ENCODE results near the gene AURKA.

The AURKA gene

GRCh38 chr20:56392132-56392880 is at the start of gene AURKA, which contains the start of gene CSTF1:
AURKA (minus strand) TSS chr20:56392215; CDS start chr20:56388197, 4,018 bp downstream.
CSTF1 (plus strand) TSS chr20:56392645; CDS start chr20:56395553, 2,908 bp downstream.
- H3K9ac ChIP-seq (ENCODE audit: low read depth in 1 of 2, low read length in 2 of 2) = peak within 1 kb of the TSS; percentile 83 to 94
- peaks cover 20 to 22% of the 10 kb centered on the region in 2 donors for H3K4me1 ChIP-seq (ENCODE audit: control insufficient read depth in 1 of 2, insufficient read depth in 2 of 2, low read length in 2 of 2)
- peak within 1 kb of the TSS; percentile 71 for H3K27ac ChIP-seq (ENCODE audit: low read depth, low read length)
- H3K9me3 ChIP-seq (ENCODE audit: control insufficient read depth in 1 of 2, low read length in 2 of 2) = no peaks in the 10 kb centered on the region
- no peaks in the 10 kb centered on the region for H3K27me3 ChIP-seq (ENCODE audit: control insufficient read depth in 1 of 2, insufficient read depth in 2 of 2, low read length in 2 of 2)
- peaks cover 15 to 34% of the 10 kb centered on the region in 2 donors for H3K36me3 ChIP-seq (ENCODE audit: control insufficient read depth in 1 of 2, insufficient read depth in 2 of 2, low read length in 2 of 2)
- peak within 1 kb of the TSS; percentile 95 to 97 for H3K4me3 ChIP-seq (ENCODE audit: low read depth in 1 of 2, low read length in 2 of 2)

GRCh38 chr20:56440346-56441007 is 48.5 kb upstream of the AURKA start:
- Histone ChIP-seq H3K9me3 (ENCODE audit: control insufficient read depth in 1 of 2, low read length in 2 of 2) (no peaks in the 10 kb centered on the region), H3K9ac (ENCODE audit: low read depth in 1 of 2, low read length in 2 of 2) (no peak overlapping the region), H3K27ac (ENCODE audit: low read depth, low read length) (no peak overlapping the region)

GRCh38 chr20:56439771-56440291 is 47.8 kb upstream of the AURKA start:
- H3K4me1 ChIP-seq (ENCODE audit: control insufficient read depth in 1 of 2, insufficient read depth in 2 of 2, low read length in 2 of 2) = peaks cover 7 to 9% of the 10 kb centered on the region in 2 donors
- H3K9ac ChIP-seq (ENCODE audit: low read depth in 1 of 2, low read length in 2 of 2) = no peak overlapping the region
- H3K36me3 ChIP-seq (ENCODE audit: control insufficient read depth in 1 of 2, insufficient read depth in 2 of 2, low read length in 2 of 2) = no peaks in the 10 kb centered on the region
- no peak overlapping the region for H3K4me3 ChIP-seq (ENCODE audit: low read depth in 1 of 2, low read length in 2 of 2)
- H3K27ac ChIP-seq (ENCODE audit: low read depth, low read length) = no peak overlapping the region
- H3K27me3 ChIP-seq (ENCODE audit: control insufficient read depth in 1 of 2, insufficient read depth in 2 of 2, low read length in 2 of 2) = no peaks in the 10 kb centered on the region
- no peaks in the 10 kb centered on the region for H3K9me3 ChIP-seq (ENCODE audit: control insufficient read depth in 1 of 2, low read length in 2 of 2)

More at GRCh38 chr20:56440346-56441007, 48.5 kb upstream of the AURKA start:
- Histone ChIP-seq H3K27me3 (ENCODE audit: control insufficient read depth in 1 of 2, insufficient read depth in 2 of 2, low read length in 2 of 2) (no peaks in the 10 kb centered on the region), H3K4me3 (ENCODE audit: low read depth in 1 of 2, low read length in 2 of 2) (no peak overlapping the region), H3K4me1 (ENCODE audit: control insufficient read depth in 1 of 2, insufficient read depth in 2 of 2, low read length in 2 of 2) (peaks cover 7 to 9% of the 10 kb centered on the region in 2 donors), H3K36me3 (ENCODE audit: control insufficient read depth in 1 of 2, insufficient read depth in 2 of 2, low read length in 2 of 2) (no peaks in the 10 kb centered on the region)

- Histone ChIP-seq H3K4me3 (ENCODE audit: low read depth in 1 of 2, low read length in 2 of 2) (no peak overlapping the region), H3K9me3 (ENCODE audit: control insufficient read depth in 1 of 2, low read length in 2 of 2) (no peaks in the 10 kb centered on the region), H3K36me3 (ENCODE audit: control insufficient read depth in 1 of 2, insufficient read depth in 2 of 2, low read length in 2 of 2) (no peaks in the 10 kb centered on the region), H3K27ac (ENCODE audit: low read depth, low read length) (no peak overlapping the region), H3K4me1 (ENCODE audit: control insufficient read depth in 1 of 2, insufficient read depth in 2 of 2, low read length in 2 of 2) (peaks cover 7 to 9% of the 10 kb centered on the region in 2 donors), H3K9ac (ENCODE audit: low read depth in 1 of 2, low read length in 2 of 2) (no peak overlapping the region), H3K27me3 (ENCODE audit: control insufficient read depth in 1 of 2, insufficient read depth in 2 of 2, low read length in 2 of 2) (no peaks in the 10 kb centered on the region)
Observed at GRCh38 chr20:56438284-56438683, 46.3 kb upstream of the AURKA start.

- Histone ChIP-seq H3K9ac (ENCODE audit: low read depth in 1 of 2, low read length in 2 of 2) (no peak overlapping the region), H3K27me3 (ENCODE audit: control insufficient read depth in 1 of 2, insufficient read depth in 2 of 2, low read length in 2 of 2) (no peaks in the 10 kb centered on the region), H3K4me3 (ENCODE audit: low read depth in 1 of 2, low read length in 2 of 2) (no peak overlapping the region), H3K27ac (ENCODE audit: low read depth, low read length) (no peak overlapping the region), H3K9me3 (ENCODE audit: control insufficient read depth in 1 of 2, low read length in 2 of 2) (no peaks in the 10 kb centered on the region), H3K36me3 (ENCODE audit: control insufficient read depth in 1 of 2, insufficient read depth in 2 of 2, low read length in 2 of 2) (no peaks in the 10 kb centered on the region), H3K4me1 (ENCODE audit: control insufficient read depth in 1 of 2, insufficient read depth in 2 of 2, low read length in 2 of 2) (peaks cover 7 to 9% of the 10 kb centered on the region in 2 donors)
Observed at GRCh38 chr20:56437196-56437960, 45.4 kb upstream of the AURKA start.

GRCh38 chr20:56433880-56434255 is 41.9 kb upstream of the AURKA start:
- H3K27me3 ChIP-seq (ENCODE audit: control insufficient read depth in 1 of 2, insufficient read depth in 2 of 2, low read length in 2 of 2) = no peaks in the 10 kb centered on the region
- H3K27ac ChIP-seq (ENCODE audit: low read depth, low read length) = no peak overlapping the region
- no peak overlapping the region for H3K4me3 ChIP-seq (ENCODE audit: low read depth in 1 of 2, low read length in 2 of 2)
- peaks cover 0 to 7% of the 10 kb centered on the region in 2 donors for H3K4me1 ChIP-seq (ENCODE audit: control insufficient read depth in 1 of 2, insufficient read depth in 2 of 2, low read length in 2 of 2)
- no peaks in the 10 kb centered on the region for H3K36me3 ChIP-seq (ENCODE audit: control insufficient read depth in 1 of 2, insufficient read depth in 2 of 2, low read length in 2 of 2)
- no peak overlapping the region for H3K9ac ChIP-seq (ENCODE audit: low read depth in 1 of 2, low read length in 2 of 2)
- no peaks in the 10 kb centered on the region for H3K9me3 ChIP-seq (ENCODE audit: control insufficient read depth in 1 of 2, low read length in 2 of 2)

GRCh38 chr20:56433221-56433879 is 41.3 kb upstream of the AURKA start:
- Histone ChIP-seq H3K9me3 (ENCODE audit: control insufficient read depth in 1 of 2, low read length in 2 of 2) (no peaks in the 10 kb centered on the region), H3K9ac (ENCODE audit: low read depth in 1 of 2, low read length in 2 of 2) (no peak overlapping the region), H3K36me3 (ENCODE audit: control insufficient read depth in 1 of 2, insufficient read depth in 2 of 2, low read length in 2 of 2) (no peaks in the 10 kb centered on the region), H3K4me1 (ENCODE audit: control insufficient read depth in 1 of 2, insufficient read depth in 2 of 2, low read length in 2 of 2) (peaks cover 0 to 7% of the 10 kb centered on the region in 2 donors), H3K4me3 (ENCODE audit: low read depth in 1 of 2, low read length in 2 of 2) (no peak overlapping the region), H3K27ac (ENCODE audit: low read depth, low read length) (no peak overlapping the region), H3K27me3 (ENCODE audit: control insufficient read depth in 1 of 2, insufficient read depth in 2 of 2, low read length in 2 of 2) (no peaks in the 10 kb centered on the region)

- Histone ChIP-seq H3K27ac (ENCODE audit: low read depth, low read length) (no peak overlapping the region), H3K36me3 (ENCODE audit: control insufficient read depth in 1 of 2, insufficient read depth in 2 of 2, low read length in 2 of 2) (no peaks in the 10 kb centered on the region), H3K9ac (ENCODE audit: low read depth in 1 of 2, low read length in 2 of 2) (no peak overlapping the region)
Observed at GRCh38 chr20:56431471-56431870, 39.5 kb upstream of the AURKA start.

GRCh38 chr20:56430957-56431356 is 38.9 kb upstream of the AURKA start:
- no peak overlapping the region for H3K4me3 ChIP-seq (ENCODE audit: low read depth in 1 of 2, low read length in 2 of 2)
- H3K36me3 ChIP-seq (ENCODE audit: control insufficient read depth in 1 of 2, insufficient read depth in 2 of 2, low read length in 2 of 2) = no peaks in the 10 kb centered on the region
- H3K27me3 ChIP-seq (ENCODE audit: control insufficient read depth in 1 of 2, insufficient read depth in 2 of 2, low read length in 2 of 2) = no peaks in the 10 kb centered on the region
- H3K4me1 ChIP-seq (ENCODE audit: control insufficient read depth in 1 of 2, insufficient read depth in 2 of 2, low read length in 2 of 2) = peaks cover 0 to 7% of the 10 kb centered on the region in 2 donors
- H3K9me3 ChIP-seq (ENCODE audit: control insufficient read depth in 1 of 2, low read length in 2 of 2) = no peaks in the 10 kb centered on the region
- H3K27ac ChIP-seq (ENCODE audit: low read depth, low read length) = no peak overlapping the region
- no peak overlapping the region for H3K9ac ChIP-seq (ENCODE audit: low read depth in 1 of 2, low read length in 2 of 2)

More at GRCh38 chr20:56431471-56431870, 39.5 kb upstream of the AURKA start:
- no peaks in the 10 kb centered on the region for H3K9me3 ChIP-seq (ENCODE audit: control insufficient read depth in 1 of 2, low read length in 2 of 2)
- peaks cover 0 to 7% of the 10 kb centered on the region in 2 donors for H3K4me1 ChIP-seq (ENCODE audit: control insufficient read depth in 1 of 2, insufficient read depth in 2 of 2, low read length in 2 of 2)
- H3K27me3 ChIP-seq (ENCODE audit: control insufficient read depth in 1 of 2, insufficient read depth in 2 of 2, low read length in 2 of 2) = no peaks in the 10 kb centered on the region
- H3K4me3 ChIP-seq (ENCODE audit: low read depth in 1 of 2, low read length in 2 of 2) = no peak overlapping the region

Measured in duodenal mucosa (tissue), 2 donors.